ENCODE measurements around the gene NECTIN1.

GRCh38 chr11:119684361-119685110 is 44.5 kb downstream of the NECTIN1 start:
- no peak for TF ChIP-seq POLR2A (IDR thresholded peaks at IDR 0.05; ENCODE audit: low read depth, low read length)
- TF ChIP-seq POLR2AphosphoS5 (IDR thresholded peaks at IDR 0.05; ENCODE audit: insufficient read depth, low read depth, low read length): peak; percentile 87
- TF ChIP-seq CTCF (IDR thresholded peaks at IDR 0.05; ENCODE audit: extremely low read depth in 1 of 2, insufficient read depth in 1 of 2, low read depth in 1 of 2, low read length in 2 of 2): no peak
- no peak for TF ChIP-seq MAX (IDR thresholded peaks at IDR 0.05; ENCODE audit: insufficient read depth, insufficient read length)
- TF ChIP-seq GATA2 (IDR thresholded peaks at IDR 0.05; ENCODE audit: insufficient read depth, insufficient read length, low read depth, low read length): no peak
- no peak for TF ChIP-seq EZH2 (IDR thresholded peaks at IDR 0.05; ENCODE audit: borderline replicate concordance, low read depth, low read length, severe bottlenecking)
- TF ChIP-seq FOS (IDR thresholded peaks at IDR 0.05; ENCODE audit: borderline replicate concordance, insufficient read depth, low read length): peak; percentile 97
- TF ChIP-seq MYC (IDR thresholded peaks at IDR 0.05; ENCODE audit: low read depth, low read length): no peak

Data from endothelial cell of umbilical vein (primary cell).